NCI-H524 (cell line): ENCODE results near the gene IQCK.
A peak's percentile ranks its signal among the peaks of the same experiment; 100 is the strongest.

ENCODE experiments used
- DNase-seq, 2 experiments: peaks; one replicate each; lab custom pipeline; 2025; lab: John Stamatoyannopoulos, UW

The IQCK gene

GRCh38 chr16:19860166-19861041, 142.3 kb downstream of the IQCK start:
- no peak for DNase-seq

GRCh38 chr16:19861133-19861532, 143.1 kb downstream of the IQCK start:
- no peak for DNase-seq

GRCh38 chr16:19861811-19862327, 143.8 kb downstream of the IQCK start:
- no peak for DNase-seq

GRCh38 chr16:19863990-19864389, 145.9 kb downstream of the IQCK start:
- DNase-seq: no peak

GRCh38 chr16:19864566-19864965, 146.5 kb downstream of the IQCK start:
- DNase-seq: no peak

GRCh38 chr16:19868421-19868820, 150.3 kb downstream of the IQCK start:
- DNase-seq: no peak

- no peak for DNase-seq
These were observed 153.7 kb downstream of the IQCK start for GRCh38 chr16:19871721-19872120.

- no peak for DNase-seq
These were observed 154.2 kb downstream of the IQCK start for GRCh38 chr16:19872179-19872863.

- DNase-seq: no peak
These were observed 154.9 kb downstream of the IQCK start for GRCh38 chr16:19872935-19873334.

- no peak for DNase-seq
These were observed 156.0 kb downstream of the IQCK start for GRCh38 chr16:19874026-19874425.

GRCh38 chr16:19874851-19875546, 156.9 kb downstream of the IQCK start:
- peak; percentile 17 to 77 for DNase-seq

GRCh38 chr16:19875900-19876299, 157.8 kb downstream of the IQCK start:
- DNase-seq: no peak

GRCh38 chr16:19876501-19877059, 158.5 kb downstream of the IQCK start:
- DNase-seq: no peak

GRCh38 chr16:19878757-19879156, 160.7 kb downstream of the IQCK start:
- no peak for DNase-seq

GRCh38 chr16:19879241-19879792, 161.2 kb downstream of the IQCK start:
- peak; percentile 24 to 70 for DNase-seq

GRCh38 chr16:19881028-19881427, 163.0 kb downstream of the IQCK start:
- DNase-seq: no peak

GRCh38 chr16:19881783-19882182, 163.7 kb downstream of the IQCK start:
- DNase-seq: no peak

GRCh38 chr16:19882186-19882585, 164.1 kb downstream of the IQCK start:
- DNase-seq: no peak

GRCh38 chr16:19882646-19883045, 164.6 kb downstream of the IQCK start:
- DNase-seq: no peak

GRCh38 chr16:19883296-19883965, 165.4 kb downstream of the IQCK start:
- peak in 1 of 2 experiments; percentile 56 for DNase-seq

- DNase-seq: peak in 1 of 2 experiments; percentile 22
These were observed 166.0 kb downstream of the IQCK start for GRCh38 chr16:19883966-19884485.
